Measurements from ENCODE around the gene USB1.

Gene USB1

GRCh38 chr16:57991551-57992059, 9.6 kb upstream of the USB1 start:
- no peak for TF ChIP-seq CTCF (conservative IDR thresholded peaks at IDR 0.05)
- H3K27ac ChIP-seq: peak overlapping the region; percentile 63; the same call in 1 of the 2 replicates

GRCh38 chr16:57992084-57992483, 9.1 kb upstream of the USB1 start:
- peak overlapping the region; percentile 63 for H3K27ac ChIP-seq
- no peak for TF ChIP-seq CTCF (conservative IDR thresholded peaks at IDR 0.05)

GRCh38 chr16:57993438-57993837, 7.8 kb upstream of the USB1 start:
- H3K27ac ChIP-seq: peak overlapping the region; percentile 63
- TF ChIP-seq CTCF (conservative IDR thresholded peaks at IDR 0.05): no peak

GRCh38 chr16:57993897-57994296, 7.3 kb upstream of the USB1 start:
- peak overlapping the region; percentile 63 for H3K27ac ChIP-seq
- TF ChIP-seq CTCF (conservative IDR thresholded peaks at IDR 0.05): no peak

- no peak overlapping the region; the same call in 1 of the 2 replicates for H3K27ac ChIP-seq
- TF ChIP-seq CTCF (conservative IDR thresholded peaks at IDR 0.05): no peak
These were observed 6.8 kb upstream of the USB1 start for GRCh38 chr16:57994361-57994760.

GRCh38 chr16:57994778-57995177, 6.4 kb upstream of the USB1 start:
- H3K27ac ChIP-seq: no peak overlapping the region
- TF ChIP-seq CTCF (conservative IDR thresholded peaks at IDR 0.05): peak; percentile 45

- H3K27ac ChIP-seq: no peak overlapping the region
- TF ChIP-seq CTCF (conservative IDR thresholded peaks at IDR 0.05): no peak
These were observed 5.3 kb upstream of the USB1 start for GRCh38 chr16:57995721-57996405.
